Fibroblast of peridontal ligament (primary cell): ENCODE data around the gene GATAD2A.
A peak's percentile ranks its signal among the peaks of the same experiment; 100 is the strongest.

ENCODE experiments used
- DNase-seq: peaks from one replicate; pipeline ENCODE4 v3.0.0-alpha.2; 2010; ENCODE audit errors: extremely low read depth

Gene GATAD2A

GRCh38 chr19:19529783-19530422 is 124.4 kb downstream of the GATAD2A start:
- DNase-seq: no peak

GRCh38 chr19:19530423-19530804 is 124.9 kb downstream of the GATAD2A start:
- no peak for DNase-seq

GRCh38 chr19:19530889-19531288 is 125.4 kb downstream of the GATAD2A start:
- DNase-seq: no peak

GRCh38 chr19:19531951-19532805 is 126.7 kb downstream of the GATAD2A start:
- peak; percentile 57 for DNase-seq

DNA sequence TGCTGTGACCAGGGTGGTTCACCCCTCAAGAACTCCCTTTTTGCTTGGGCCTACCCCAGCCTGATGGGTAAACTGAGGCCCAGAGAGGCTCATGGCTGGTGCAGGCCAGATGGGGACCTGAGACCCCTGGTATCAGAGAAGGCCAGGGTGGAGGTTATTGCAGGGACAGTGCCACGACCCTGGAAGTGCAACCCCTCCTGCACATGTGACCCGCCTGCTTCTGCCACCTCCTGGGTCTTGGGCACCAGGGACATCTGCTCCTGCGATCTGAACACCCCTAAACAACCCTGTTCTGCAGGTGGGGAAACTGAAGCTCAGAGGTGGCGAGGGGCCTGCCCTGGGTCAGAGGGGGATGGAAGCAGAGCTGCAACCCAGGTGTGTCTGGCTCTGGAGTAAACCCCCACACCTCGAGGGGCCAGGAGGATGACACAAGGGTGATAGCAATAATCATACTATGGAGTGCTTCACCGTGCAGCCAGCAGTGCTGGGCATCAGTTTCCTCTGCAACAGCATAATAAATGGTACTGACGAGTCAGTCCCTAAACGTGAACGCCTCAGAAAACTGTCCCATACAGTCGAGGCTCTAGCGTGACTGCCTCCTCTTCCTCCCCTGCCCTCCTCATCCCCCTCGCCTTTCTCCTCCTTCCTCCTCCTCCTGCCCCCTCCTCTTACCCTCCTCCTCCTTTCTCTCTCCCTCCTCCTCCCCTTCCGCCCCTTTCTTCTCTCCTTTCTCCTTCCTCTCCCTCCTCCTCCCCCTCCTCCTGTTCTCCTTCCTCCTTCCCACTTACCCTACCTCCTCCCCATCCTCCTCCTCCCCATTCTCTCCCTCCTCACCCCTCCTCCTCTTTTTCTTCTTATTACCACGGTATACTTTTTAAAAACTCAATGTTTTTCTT is 127.6 kb downstream of the GATAD2A start:
- no peak for DNase-seq

GRCh38 chr19:19533841-19534240 is 128.4 kb downstream of the GATAD2A start:
- DNase-seq: no peak

- DNase-seq: no peak
Observed at GRCh38 chr19:19534556-19535265, 129.2 kb downstream of the GATAD2A start.

GRCh38 chr19:19535311-19536191 is 130.1 kb downstream of the GATAD2A start:
- no peak for DNase-seq

GRCh38 chr19:19537075-19538048 is 131.9 kb downstream of the GATAD2A start:
- no peak for DNase-seq

- no peak for DNase-seq
Observed at GRCh38 chr19:19538061-19538784, 132.7 kb downstream of the GATAD2A start, which contains the start of gene CILP2. Gene CILP2 (plus strand): TSS chr19:19538265. CDS start chr19:19538350, 85 bp downstream.

DNA sequence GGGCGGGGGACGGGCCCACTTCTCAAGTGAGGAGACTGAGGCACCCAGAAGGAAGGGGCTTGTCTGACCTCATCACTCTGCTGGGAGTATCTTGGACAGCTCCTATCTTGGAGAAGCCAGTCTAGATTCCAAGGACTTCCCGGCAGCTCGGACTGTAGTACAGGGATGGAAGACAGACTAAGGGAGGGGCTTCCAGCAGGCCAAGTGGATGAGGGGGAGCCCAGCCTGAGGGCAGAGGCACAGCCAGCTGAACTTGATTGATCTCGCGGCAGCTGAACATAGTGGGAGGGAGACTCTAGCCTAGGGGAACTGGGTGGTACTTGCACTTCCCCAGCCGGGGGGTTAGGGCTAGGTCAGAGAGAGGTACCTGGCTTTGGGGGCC is 133.3 kb downstream of the GATAD2A start:
- DNase-seq: no peak

GRCh38 chr19:19539698-19540063 is 134.2 kb downstream of the GATAD2A start:
- no peak for DNase-seq

- no peak for DNase-seq
Observed at GRCh38 chr19:19540064-19540714, 134.7 kb downstream of the GATAD2A start.

DNA sequence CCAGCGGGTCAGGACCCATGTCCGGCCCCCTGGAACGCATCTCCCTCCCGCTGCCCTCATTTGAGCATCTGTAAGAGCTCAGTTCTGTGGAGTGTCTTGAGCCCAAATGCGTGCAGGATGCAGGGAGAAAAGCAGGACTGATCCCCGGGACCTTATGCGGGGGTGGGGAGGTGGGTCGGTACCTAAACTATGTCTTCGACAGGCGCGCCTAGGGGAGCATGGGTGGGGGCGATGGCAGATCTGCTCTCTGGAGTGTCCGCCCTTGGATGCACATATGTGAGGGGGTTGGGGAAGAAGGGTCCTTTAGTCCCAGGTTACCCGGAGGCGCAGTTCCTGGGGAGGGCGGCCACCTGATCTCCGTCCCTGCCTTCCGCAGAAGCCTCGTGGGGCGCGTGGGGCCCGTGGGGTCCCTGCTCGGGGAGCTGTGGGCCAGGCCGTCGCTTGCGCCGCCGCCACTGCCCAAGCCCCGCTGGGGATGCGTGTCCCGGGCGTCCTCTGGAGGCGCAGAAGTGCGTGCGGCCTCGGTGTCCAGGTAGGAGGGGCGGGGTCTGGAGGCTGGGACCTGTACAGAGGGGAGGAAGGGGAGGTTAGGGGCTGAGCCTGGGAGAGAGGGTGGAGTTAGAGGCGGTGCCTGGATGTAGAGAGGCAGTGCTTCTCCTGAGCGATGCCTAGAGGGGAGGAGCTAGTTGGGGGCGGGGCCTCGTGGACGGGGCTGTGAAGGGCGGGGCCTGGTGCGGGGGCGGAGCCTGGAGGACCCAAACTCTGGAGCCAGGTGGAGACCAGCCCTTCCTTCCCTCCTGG is 135.4 kb downstream of the GATAD2A start:
- no peak for DNase-seq

DNA sequence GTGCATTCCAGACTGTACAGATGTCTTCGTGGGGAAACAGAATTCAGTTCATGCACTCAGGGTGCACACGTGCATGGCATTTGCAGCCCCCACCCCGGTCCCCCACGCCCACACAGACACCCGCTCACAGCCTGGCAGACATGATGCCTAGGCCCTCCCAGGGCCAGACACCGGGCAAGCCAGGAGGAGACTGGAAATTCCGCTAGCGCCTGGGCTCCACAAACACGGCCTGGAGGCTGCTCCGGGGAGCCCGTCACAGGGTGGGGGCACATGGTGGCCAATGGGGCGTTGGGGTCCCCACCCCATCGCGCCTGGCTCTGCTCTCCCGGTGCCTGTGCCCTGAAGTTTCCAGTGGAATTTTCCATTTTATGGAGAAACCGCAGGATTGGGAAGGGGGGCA is 136.1 kb downstream of the GATAD2A start:
- DNase-seq: no peak

GRCh38 chr19:19542507-19542906 is 137.0 kb downstream of the GATAD2A start:
- no peak for DNase-seq

GRCh38 chr19:19543101-19543500 is 137.6 kb downstream of the GATAD2A start:
- DNase-seq: no peak
